Measurements from ENCODE around the gene SDK1.
"Not testable (repeated sequence)": the region's sequence is repeated elsewhere in the genome, so short reads cannot be mapped to it uniquely, and the experiment has no call there.

The SDK1 gene

DNA sequence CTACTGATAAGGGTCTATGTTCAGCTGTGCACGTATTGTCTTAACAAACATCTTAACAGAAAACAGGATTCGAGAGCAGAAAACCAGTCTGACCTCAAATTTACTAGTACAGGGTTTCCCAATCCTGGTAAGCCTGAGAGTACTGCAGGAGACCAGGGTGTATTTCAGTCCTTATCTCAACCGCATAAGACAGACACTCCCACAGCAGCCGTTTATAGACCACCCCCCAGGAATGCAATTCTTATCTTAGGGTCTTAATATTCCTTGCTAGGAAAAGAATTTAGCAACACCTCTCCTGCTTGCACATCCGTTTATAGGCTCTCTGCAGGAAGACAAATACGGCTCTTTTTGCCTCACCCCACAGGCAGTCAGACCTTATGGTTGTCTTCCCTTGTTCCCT, 277.3 kb downstream of the SDK1 start:
- DNase-seq (ENCODE audit: low read depth), result no peak
- no peak for TF ChIP-seq CTCF (conservative IDR thresholded peaks at IDR 0.05; ENCODE audit: low read depth, low read length)

GRCh38 chr7:3579638-3580219, 278.7 kb downstream of the SDK1 start:
- no peak overlapping the region for H3K4me3 ChIP-seq (ENCODE audit: low read depth, low read length)
- no peak for TF ChIP-seq CTCF (conservative IDR thresholded peaks at IDR 0.05; ENCODE audit: low read depth, low read length)
- no peak for DNase-seq (ENCODE audit: low read depth)

More for the DNA sequence above, 277.3 kb downstream of the SDK1 start:
- H3K4me3 ChIP-seq (ENCODE audit: low read depth, low read length), result no peak overlapping the region

DNA sequence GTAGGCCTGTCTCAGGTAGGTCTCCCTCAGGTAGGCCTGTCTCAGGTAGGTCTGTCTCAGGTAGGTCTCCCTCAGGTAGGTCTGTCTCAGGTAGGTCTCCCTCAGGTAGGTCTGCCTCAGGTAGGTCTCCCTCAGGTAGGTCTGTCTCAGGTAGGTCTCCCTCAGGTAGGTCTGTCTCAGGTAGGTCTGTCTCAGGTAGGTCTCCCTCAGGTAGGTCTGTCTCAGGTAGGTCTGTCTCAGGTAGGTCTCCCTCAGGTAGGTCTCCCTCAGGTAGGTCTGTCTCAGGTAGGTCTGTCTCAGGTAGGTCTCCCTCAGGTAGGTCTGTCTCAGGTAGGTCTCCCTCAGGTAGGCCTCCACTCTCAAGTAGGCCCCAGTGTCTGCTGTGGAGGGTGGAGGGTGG, 281.1 kb downstream of the SDK1 start:
- H3K4me3 ChIP-seq (ENCODE audit: low read depth, low read length), result not testable (repeated sequence)

DNA sequence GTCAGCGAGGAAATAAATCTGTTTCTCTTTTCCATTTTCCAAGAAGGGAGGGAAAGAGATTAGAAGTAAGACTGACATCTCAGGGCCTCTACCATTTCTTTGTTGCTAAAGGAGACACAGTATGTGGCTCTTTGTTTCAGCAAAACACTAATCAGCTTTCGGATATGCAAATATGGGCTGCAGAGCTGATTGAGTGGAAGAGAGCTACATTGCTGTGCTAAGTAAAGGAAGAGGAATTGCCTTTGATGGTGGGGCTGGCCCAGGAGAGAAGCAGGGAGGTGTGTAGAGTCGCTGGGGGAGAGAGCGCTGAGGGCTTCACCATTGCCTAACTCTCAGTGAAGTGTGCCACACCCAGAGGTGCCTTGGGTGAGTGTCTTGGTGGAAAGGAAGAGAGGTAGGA, 284.8 kb downstream of the SDK1 start:
- H3K4me3 ChIP-seq (ENCODE audit: low read depth, low read length), result no peak overlapping the region

More for the DNA sequence above, 281.1 kb downstream of the SDK1 start:
- not testable (repeated sequence) for DNase-seq (ENCODE audit: low read depth)

GRCh38 chr7:3588341-3588740, 287.3 kb downstream of the SDK1 start:
- no peak for DNase-seq (ENCODE audit: low read depth)
- no peak overlapping the region for H3K4me3 ChIP-seq (ENCODE audit: low read depth, low read length)
- TF ChIP-seq CTCF (conservative IDR thresholded peaks at IDR 0.05; ENCODE audit: low read depth, low read length), result no peak

More for the DNA sequence above, 284.8 kb downstream of the SDK1 start:
- TF ChIP-seq CTCF (conservative IDR thresholded peaks at IDR 0.05; ENCODE audit: low read depth, low read length), result no peak
- DNase-seq (ENCODE audit: low read depth), result no peak

- DNase-seq (ENCODE audit: low read depth), result no peak
- no peak for TF ChIP-seq CTCF (conservative IDR thresholded peaks at IDR 0.05; ENCODE audit: low read depth, low read length)
- H3K4me3 ChIP-seq (ENCODE audit: low read depth, low read length), result no peak overlapping the region
These were observed 288.7 kb downstream of the SDK1 start for GRCh38 chr7:3589752-3590151.

- H3K4me3 ChIP-seq (ENCODE audit: low read depth, low read length), result no peak overlapping the region
- TF ChIP-seq CTCF (conservative IDR thresholded peaks at IDR 0.05; ENCODE audit: low read depth, low read length), result no peak
- no peak for DNase-seq (ENCODE audit: low read depth)
These were observed 290.2 kb downstream of the SDK1 start for GRCh38 chr7:3591219-3591618.

Data from choroid plexus epithelial cell (primary cell).